HG02571 (cell line): ENCODE data around the gene DAP3.
"Not testable (repeated sequence)": the region's sequence is repeated elsewhere in the genome, so short reads cannot be mapped to it uniquely, and the experiment has no call there.

Experiments
- ATAC-seq: cut with Tn5 transposase; IDR thresholded peaks from one replicate; pipeline ENCODE4 v1.9.1; 2021; ENCODE audit warnings: mild to moderate bottlenecking, moderate library complexity; ENCODE audit not compliant: unreplicated experiment

DAP3 gene

GRCh38 chr1:155715777-155716176 is 26.9 kb downstream of the DAP3 start:
- no peak for ATAC-seq

DNA sequence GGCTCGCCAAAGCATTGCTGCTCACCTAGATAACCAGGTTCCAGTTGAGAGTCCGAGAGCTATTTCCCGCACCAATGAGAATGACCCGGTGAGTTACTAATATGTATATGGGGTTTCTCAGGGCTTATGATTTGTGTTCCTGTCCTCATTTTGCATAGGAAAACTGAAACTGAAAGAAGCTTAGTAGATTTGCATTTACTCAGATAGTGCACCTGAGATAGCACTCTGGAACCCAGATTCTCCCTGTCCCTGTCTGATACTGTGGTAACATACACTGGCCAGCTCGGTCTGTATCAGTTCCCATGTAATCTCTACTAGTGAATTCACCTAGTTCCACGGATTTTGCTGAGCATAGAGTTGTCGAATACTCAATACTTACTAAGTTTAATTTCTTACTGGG is 28.1 kb downstream of the DAP3 start:
- no peak for ATAC-seq

- not testable (repeated sequence) for ATAC-seq
Measured at GRCh38 chr1:155718524-155719115, 29.7 kb downstream of the DAP3 start.

- no peak for ATAC-seq
Measured at GRCh38 chr1:155719703-155720102, 30.8 kb downstream of the DAP3 start.

DNA sequence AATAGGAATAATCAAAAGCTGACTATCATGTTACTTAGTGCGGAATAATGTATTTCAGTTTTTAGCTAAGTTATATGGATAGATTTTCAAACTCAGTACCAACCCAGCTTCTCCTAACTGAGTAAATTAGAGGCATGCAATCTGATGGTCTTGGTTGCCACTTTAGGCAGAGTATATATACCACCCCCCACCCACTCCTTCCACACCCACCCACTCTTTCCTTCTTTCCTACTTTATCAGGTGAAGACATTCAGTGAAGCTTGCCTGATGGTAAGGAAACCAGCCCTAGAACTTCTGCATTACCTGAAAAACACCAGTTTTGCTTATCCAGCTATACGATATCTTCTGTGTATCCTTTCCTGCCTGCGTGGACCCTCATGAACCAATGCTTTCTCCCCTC is 36.3 kb downstream of the DAP3 start:
- ATAC-seq: no peak

DNA sequence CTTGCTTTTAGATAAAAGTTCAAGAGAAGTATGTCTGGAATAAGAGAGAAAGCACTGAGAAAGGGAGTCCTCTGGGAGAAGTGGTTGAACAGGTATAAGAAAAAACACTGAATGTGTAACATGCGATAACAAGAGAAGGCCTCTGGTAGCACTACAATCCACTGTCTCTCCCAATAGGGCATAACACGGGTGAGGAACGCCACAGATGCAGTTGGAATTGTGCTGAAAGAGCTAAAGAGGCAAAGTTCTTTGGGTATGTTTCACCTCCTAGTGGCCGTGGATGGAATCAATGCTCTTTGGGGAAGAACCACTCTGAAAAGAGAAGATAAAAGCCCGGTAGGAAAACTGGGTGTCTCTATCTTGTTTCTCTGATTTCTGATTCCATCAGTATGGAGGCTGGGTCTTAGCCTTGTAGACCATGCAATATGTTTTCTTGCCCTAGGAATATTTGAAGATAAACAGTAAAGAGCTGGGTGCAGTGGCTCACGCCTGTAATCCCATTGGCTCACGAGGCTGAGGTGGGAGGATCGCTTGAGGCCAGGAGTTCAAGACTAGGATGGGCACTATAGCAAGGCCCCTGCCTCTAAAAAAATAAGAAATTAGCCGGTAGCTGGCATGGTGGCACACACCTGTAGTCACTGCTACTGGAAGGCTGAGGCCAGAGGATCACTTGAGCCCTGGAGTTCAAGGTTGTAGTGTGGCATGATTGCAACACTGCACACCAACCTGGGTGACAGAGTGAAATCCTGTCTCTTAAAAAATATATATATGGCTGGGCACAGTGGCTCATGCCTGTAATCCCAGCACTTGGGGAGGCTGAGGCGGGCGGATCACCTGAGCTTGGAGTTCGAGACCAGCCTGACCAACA is 40.4 kb downstream of the DAP3 start:
- ATAC-seq: no peak

- ATAC-seq: no peak
Measured at GRCh38 chr1:155740995-155741394, 52.1 kb downstream of the DAP3 start.

DNA sequence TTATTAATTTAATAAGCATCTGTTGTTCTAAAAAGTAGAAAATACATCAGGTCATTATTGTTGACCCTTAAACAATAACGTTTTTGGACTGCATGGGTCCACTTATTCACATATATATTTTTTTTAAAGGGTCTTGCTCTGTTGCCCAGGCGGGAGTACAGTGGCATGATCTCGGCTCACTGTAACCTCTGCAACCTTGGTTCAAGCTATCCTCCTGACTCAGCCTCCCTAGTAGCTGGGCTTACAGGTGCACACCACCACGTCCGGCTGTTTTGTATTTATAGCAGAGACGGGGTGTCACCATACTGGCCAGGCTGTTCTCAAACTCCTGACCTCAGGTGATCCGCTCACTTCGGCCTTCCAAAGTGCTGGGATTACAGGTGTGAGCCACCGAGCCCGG is 53.0 kb downstream of the DAP3 start:
- ATAC-seq: no peak

DNA sequence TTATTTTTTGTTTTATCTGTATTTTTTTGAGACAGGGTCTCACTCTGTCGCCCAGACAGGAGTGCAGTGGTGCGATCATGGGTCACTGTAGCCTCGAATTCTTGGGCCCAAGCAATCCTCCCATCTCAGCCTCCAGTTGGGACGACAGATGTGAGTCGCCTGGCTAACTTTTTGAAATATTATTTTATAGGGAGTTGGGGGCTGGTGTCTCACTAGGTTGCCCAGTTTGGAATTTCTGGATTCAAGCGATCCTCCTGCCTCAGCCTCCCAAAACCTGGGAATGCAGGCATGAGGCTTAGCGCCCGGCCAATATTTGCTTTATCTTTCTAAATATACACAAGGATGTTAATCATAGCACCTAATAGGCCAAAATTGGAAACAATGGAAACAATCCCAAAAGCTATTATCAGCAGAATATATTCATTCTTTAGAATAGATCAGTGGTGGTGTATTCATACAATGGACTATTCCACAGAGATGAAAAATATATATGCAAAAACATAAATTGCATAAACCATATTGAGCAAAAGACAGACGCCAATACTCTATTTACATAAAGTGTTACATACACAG is 55.9 kb downstream of the DAP3 start:
- no peak for ATAC-seq

DNA sequence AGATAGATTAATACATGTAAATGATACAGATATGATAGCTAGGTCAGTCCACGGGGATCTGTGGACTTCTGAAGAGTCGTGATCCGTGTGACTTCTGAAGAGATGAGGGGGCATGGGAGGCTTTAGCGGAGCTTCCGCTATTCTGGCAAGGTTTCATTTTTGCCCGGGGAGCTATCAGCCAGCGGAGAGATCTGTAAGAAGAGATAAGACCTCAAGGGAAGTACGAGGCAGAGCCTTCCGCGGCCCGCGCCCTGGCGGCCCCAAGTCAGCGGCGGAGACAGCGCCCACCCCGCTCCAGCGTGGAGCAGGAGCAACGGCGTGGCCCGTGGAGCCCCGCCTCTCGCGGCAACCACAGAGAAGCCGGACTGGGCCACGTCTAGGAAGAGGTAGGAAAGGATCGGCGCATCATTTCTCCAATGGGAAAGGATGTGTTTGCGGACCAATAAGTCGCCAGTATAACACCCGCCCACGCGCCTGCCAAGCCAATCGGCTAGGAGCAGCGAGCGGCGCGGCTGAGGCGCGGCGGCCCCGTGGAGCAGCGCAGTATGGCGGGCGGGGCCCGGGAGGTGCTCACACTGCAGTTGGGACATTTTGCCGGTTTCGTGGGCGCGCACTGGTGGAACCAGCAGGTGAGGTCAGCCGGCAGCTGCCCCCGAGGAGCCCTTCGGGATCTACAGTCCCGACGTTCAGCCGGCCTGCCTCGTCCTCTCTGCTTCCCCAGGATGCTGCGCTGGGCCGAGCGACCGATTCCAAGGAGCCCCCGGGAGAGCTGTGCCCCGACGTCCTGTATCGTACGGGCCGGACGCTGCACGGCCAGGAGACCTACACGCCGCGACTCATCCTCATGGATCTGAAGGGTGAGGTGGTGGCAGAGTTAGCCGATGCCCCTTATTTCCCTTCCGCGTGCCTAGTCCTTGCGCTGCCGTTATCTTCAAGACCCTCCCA is 56.7 kb downstream of the DAP3 start:
- ATAC-seq: peak; percentile 86

DNA sequence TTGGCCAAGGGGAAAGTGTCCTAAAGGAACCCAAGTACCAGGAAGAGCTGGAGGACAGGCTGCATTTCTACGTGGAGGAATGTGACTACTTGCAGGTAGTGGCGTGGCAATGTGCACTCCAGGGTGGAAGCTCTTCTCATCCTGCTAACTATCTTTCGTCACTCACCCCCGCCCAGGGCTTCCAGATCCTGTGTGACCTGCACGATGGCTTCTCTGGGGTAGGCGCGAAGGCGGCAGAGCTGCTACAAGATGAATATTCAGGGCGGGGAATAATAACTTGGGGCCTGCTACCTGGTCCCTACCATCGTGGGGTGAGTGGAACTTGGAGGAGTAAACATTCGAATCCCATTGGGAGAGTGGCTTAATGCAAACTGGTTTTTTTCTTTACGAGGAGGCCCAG is 58.7 kb downstream of the DAP3 start:
- ATAC-seq: not testable (repeated sequence)

DNA sequence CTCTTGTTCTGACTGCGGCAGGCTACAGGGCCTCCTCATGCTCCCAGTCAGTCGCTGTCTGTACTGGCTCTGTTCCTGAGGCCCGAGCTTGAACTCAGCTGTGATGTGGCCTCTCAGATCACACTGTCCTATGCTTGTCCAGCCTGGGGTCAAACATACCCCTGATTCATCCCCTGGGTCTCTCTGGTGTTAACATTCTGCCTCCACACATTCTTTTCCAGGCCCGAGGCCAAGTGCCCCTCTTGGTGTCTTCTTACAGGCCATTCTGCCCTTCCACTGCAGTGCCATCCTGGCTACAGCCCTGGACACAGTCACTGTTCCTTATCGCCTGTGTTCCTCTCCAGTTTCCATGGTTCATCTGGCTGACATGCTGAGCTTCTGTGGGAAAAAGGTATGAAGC is 59.2 kb downstream of the DAP3 start:
- not testable (repeated sequence) for ATAC-seq

- not testable (repeated sequence) for ATAC-seq
Measured at GRCh38 chr1:155759017-155759416, 70.1 kb downstream of the DAP3 start.

DNA sequence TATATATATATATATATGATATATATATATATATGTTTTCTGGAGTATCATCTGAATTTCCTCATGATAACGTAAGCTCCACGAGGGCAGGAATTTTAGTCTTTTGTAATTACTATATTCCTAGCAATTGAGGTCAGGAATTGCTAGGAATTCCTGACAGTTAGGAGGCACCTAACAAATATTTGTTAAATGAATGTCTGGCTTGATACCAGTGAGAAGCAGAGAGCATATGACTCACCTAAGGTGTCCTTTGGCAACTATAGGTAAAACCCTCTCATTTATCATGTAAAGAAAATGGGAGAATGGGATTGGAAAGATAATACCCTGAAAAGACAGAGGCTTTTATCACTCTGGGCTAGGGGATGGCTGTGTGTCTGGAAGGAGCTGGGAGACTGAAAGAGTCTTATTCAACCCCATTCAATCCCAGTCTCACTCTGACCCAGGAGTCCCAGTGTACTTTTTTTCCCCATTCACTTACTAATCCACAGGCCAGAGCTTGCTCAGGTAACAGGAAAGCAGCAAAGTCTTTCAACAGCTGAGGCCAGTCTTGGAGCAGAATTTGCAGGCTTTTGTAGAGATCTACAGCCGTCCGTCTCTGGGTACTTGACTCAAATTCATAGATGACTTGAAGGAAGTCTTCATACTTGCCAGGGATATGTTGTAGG is 71.2 kb downstream of the DAP3 start:
- ATAC-seq: no peak

- ATAC-seq: no peak
Measured at GRCh38 chr1:155760751-155761475, 72.0 kb downstream of the DAP3 start.

DNA sequence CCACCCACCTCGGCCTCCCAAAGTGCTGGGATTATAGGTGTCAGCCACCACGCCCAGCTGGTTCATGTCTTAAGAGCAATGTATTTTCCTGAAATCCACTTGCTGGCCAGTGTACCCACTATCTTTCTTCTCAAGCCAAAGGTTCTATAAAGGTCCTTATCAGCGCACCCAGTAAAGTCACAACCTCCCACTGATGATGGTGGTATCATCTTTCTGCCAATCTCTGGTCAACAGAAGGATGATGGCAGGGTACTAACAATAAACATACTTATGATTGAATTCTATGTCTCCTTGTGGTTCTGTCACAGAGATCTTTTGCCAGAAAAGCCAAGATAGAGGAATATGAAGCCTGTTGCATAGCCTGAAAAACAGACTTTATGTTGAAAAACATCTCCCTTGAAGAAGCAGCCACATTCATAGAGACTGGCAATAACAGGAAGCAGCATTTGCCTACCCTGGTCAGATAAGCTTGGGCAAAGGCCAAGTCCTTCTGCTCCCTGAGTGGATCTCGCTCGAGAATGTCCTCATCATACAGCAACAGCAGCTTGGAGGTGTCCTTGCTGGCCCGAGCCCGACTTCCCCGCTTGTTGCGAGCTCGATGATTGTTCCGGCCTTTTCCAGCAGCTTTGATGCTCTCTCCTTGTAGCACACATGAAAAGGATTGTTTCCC is 73.0 kb downstream of the DAP3 start:
- no peak for ATAC-seq

DNA sequence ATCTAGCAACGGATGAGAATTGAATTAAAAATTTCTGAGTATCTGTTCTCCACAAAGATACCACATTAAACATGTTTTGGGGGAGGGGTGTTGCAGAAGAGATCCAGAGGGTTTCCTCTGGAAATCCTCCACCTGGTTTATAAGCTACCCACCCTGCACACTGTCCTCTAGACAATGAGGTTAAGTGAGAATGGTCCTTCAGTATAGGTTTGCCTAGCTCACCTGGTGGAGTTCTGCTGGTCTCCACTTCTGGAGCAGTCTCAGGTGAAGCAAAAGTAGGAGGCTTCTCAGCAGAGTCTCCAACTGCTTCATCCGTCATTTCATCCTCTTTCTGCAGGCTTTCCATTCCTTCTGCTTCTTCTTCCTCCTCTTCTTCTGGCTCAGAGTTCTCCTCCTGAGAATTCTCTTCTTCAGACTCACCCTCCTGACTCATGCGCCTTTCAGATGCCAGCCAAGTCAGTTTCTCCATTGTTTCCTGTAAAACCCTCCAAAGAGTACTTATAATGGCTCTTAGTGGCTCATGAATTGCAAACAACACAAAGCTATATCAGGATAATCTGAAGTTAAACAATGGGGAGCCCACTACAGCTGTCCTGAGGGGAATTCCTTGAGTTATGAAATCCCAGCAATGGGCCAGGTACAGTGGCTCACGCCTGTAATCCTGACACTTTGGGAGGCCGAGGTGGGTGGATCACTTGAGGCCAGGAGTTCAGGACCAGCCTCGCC is 74.4 kb downstream of the DAP3 start:
- not testable (repeated sequence) for ATAC-seq

GRCh38 chr1:155763989-155764388 is 75.1 kb downstream of the DAP3 start:
- not testable (repeated sequence) for ATAC-seq
